IMR-90 (cell line): ENCODE data around the gene ISG20L2. TPM values are rescaled to one million over a fixed set of nuclear protein-coding genes. Genes with fewer than 3 reads are reported as not detected.

ENCODE experiments used
- ATAC-seq: fragments of 200-7000 bp; cut with Tn5 transposase; 2 replicates; pipeline ENCODE4 v1.9.1; 2020; ENCODE audit warnings: low read depth, mild to moderate bottlenecking, moderate library complexity
- BruUV-seq: library from RNA; stranded (reverse); fragments of 400-500 nt; replicated peaks from 2 replicates; lab custom pipeline; 2021; lab: Mats Ljungman, UMichigan
- CTCF ChIA-PET: fragments of 300-600 bp; formaldehyde crosslinking; extraction: SDS; loops from one replicate; lab custom pipeline; 2021; ENCODE audit warnings: antibody characterized with exemption; lab: Yijun Ruan, JAX
- POLR2A ChIA-PET: fragments of 300-600 bp; sonication (Branson Sonifier 250); formaldehyde crosslinking; loops from one replicate; lab custom pipeline; 2022; ENCODE audit warnings: antibody characterized with exemption; ENCODE audit not compliant: unreplicated experiment; lab: Charles Lee
- DNase-seq: peaks from one replicate; pipeline ENCODE4 v3.0.0; 2013
- H2AFZ ChIP-seq: replicated peaks from 2 replicates; pipeline ENCODE3; 2013; ENCODE audit warnings: low read length, mild to moderate bottlenecking; ENCODE audit not compliant: poor library complexity
- H2AK5ac ChIP-seq: 2 replicates; pipeline ENCODE4 v1.6.1; 2013; ENCODE audit warnings: low read depth, low read length, inconsistent platforms
- H2AK9ac ChIP-seq: replicated peaks from 2 replicates; pipeline ENCODE3; 2013; ENCODE audit warnings: mild to moderate bottlenecking, low read depth, low read length, moderate library complexity; ENCODE audit not compliant: poor library complexity
- H2BK120ac ChIP-seq: 2 replicates; pipeline ENCODE4 v1.6.1; 2013; ENCODE audit warnings: low read depth, low read length, inconsistent platforms
- H2BK15ac ChIP-seq: 3 replicates; pipeline ENCODE4 v1.6.1; 2013; ENCODE audit warnings: low read depth, low read length, inconsistent platforms
- H2BK20ac ChIP-seq: 2 replicates; pipeline ENCODE4 v1.6.1; 2013; ENCODE audit warnings: low read depth, mild to moderate bottlenecking, inconsistent platforms, low read length, moderate library complexity
- H2BK5ac ChIP-seq: 2 replicates; pipeline ENCODE4 v1.6.1; 2013; ENCODE audit warnings: mild to moderate bottlenecking, low read depth, low read length, inconsistent platforms; ENCODE audit not compliant: poor library complexity, severe bottlenecking
- H3K14ac ChIP-seq: replicated peaks from 2 replicates; pipeline ENCODE4 v1.6.1; 2013; ENCODE audit warnings: low read depth, low read length, inconsistent platforms
- H3K18ac ChIP-seq: 2 replicates; pipeline ENCODE4 v1.6.1; 2013; ENCODE audit warnings: low read depth, low read length, control low read depth
- H3K23ac ChIP-seq: 2 replicates; pipeline ENCODE4 v1.6.1; 2013; ENCODE audit warnings: low read depth, low read length, inconsistent platforms
- H3K27ac ChIP-seq: 2 replicates; pipeline ENCODE4 v1.5.1; 2013; ENCODE audit warnings: mild to moderate bottlenecking, control low read depth, low read length; ENCODE audit not compliant: insufficient read depth
- H3K27me3 ChIP-seq: 2 replicates; pipeline ENCODE4 v1.6.1; 2013; ENCODE audit warnings: low read length; ENCODE audit not compliant: control insufficient read depth, insufficient read depth
- H3K36me3 ChIP-seq: 2 replicates; pipeline ENCODE4 v1.6.1; 2013; ENCODE audit warnings: low read length, mixed read lengths; ENCODE audit not compliant: control insufficient read depth, insufficient read depth
- H3K4ac ChIP-seq: 2 replicates; pipeline ENCODE4 v1.6.1; 2013; ENCODE audit warnings: low read depth, low read length, inconsistent platforms
- H3K4me1 ChIP-seq: 2 replicates; pipeline ENCODE4 v1.6.1; 2013; ENCODE audit warnings: low read length, mixed read lengths; ENCODE audit not compliant: control insufficient read depth, insufficient read depth
- H3K4me2 ChIP-seq: 2 replicates; pipeline ENCODE4 v1.6.1; 2013; ENCODE audit warnings: low read depth, mild to moderate bottlenecking, control low read depth, low read length, moderate library complexity
- H3K4me3 ChIP-seq: 2 replicates; pipeline ENCODE4 v1.5.1; 2013; ENCODE audit warnings: low read depth, mild to moderate bottlenecking, control low read depth, low read length, moderate library complexity; ENCODE audit not compliant: insufficient read depth
- H3K56ac ChIP-seq: 2 replicates; pipeline ENCODE4 v1.6.1; 2013; ENCODE audit warnings: low read length, inconsistent platforms; ENCODE audit not compliant: insufficient read depth; ENCODE audit errors: extremely low read depth
- H3K79me1 ChIP-seq, 2 experiments: 2 replicates each; pipeline ENCODE4 v1.6.1; 2013; ENCODE audit warnings: low read length in 2 of 2, inconsistent platforms in 1 of 2, low read depth in 1 of 2
- H3K9ac ChIP-seq: 2 replicates; pipeline ENCODE4 v1.6.1; 2013; ENCODE audit warnings: low read depth, low read length, control low read depth
- H3K9me1 ChIP-seq: 2 replicates; pipeline ENCODE4 v1.6.1; 2013; ENCODE audit warnings: low read length, inconsistent platforms; ENCODE audit not compliant: insufficient read depth
- H3K9me3 ChIP-seq: 2 replicates; pipeline ENCODE4 v1.6.1; 2013; ENCODE audit warnings: low read length; ENCODE audit not compliant: control insufficient read depth, insufficient read depth
- H4K20me1 ChIP-seq: 2 replicates; pipeline ENCODE4 v1.6.1; 2013; ENCODE audit warnings: low read length, inconsistent platforms; ENCODE audit not compliant: insufficient read depth
- H4K5ac ChIP-seq: 2 replicates; pipeline ENCODE4 v1.6.1; 2013; ENCODE audit warnings: mild to moderate bottlenecking, low read depth, low read length, control low read depth
- H4K8ac ChIP-seq, 2 experiments: 2 replicates each; pipeline ENCODE4 v1.6.1; 2013; ENCODE audit warnings: low read depth in 2 of 2, low read length in 2 of 2, control low read depth in 1 of 2, inconsistent platforms in 1 of 2
- H4K91ac ChIP-seq: 2 replicates; pipeline ENCODE4 v1.6.1; 2013; ENCODE audit warnings: low read depth, low read length, inconsistent platforms; ENCODE audit not compliant: insufficient read depth
- CHD1 ChIP-seq: IDR thresholded peaks from 2 replicates; pipeline ENCODE4 v1.6.1; 2012; ENCODE audit warnings: low read depth, low read length, improper control_type of control experiment
- ELK1 ChIP-seq: fragments of 150-350 bp; IDR thresholded peaks from 2 replicates; pipeline ENCODE4 v1.6.1; 2016; ENCODE audit warnings: low read depth, mild to moderate bottlenecking, low read length, moderate library complexity, borderline replicate concordance
- FOS ChIP-seq: fragments of 150-350 bp; IDR thresholded peaks from 2 replicates; pipeline ENCODE4 v1.6.1; 2016; ENCODE audit warnings: low read depth, low read length
- MAZ ChIP-seq: IDR thresholded peaks from 2 replicates; pipeline ENCODE4 v1.6.1; 2012; ENCODE audit warnings: low read depth, mild to moderate bottlenecking, low read length, improper control_type of control experiment, moderate library complexity, borderline replicate concordance
- MXI1 ChIP-seq: IDR thresholded peaks from 2 replicates; pipeline ENCODE4 v1.6.1; 2012; ENCODE audit warnings: low read depth, mild to moderate bottlenecking, low read length, moderate library complexity, borderline replicate concordance
- NFE2L2 ChIP-seq: fragments of 150-350 bp; IDR thresholded peaks from 2 replicates; pipeline ENCODE4 v1.6.1; 2016; ENCODE audit warnings: low read depth, mild to moderate bottlenecking, low read length
- POLR2A ChIP-seq: IDR thresholded peaks from 2 replicates; pipeline ENCODE4 v1.6.1; 2012; ENCODE audit warnings: mild to moderate bottlenecking, low read depth, low read length
- RAD21 ChIP-seq: IDR thresholded peaks from 2 replicates; pipeline ENCODE4 v1.6.1; 2012; ENCODE audit warnings: low read length, improper control_type of control experiment
- RCOR1 ChIP-seq: IDR thresholded peaks from 2 replicates; pipeline ENCODE4 v1.6.1; 2012; ENCODE audit warnings: mild to moderate bottlenecking, low read length, improper control_type of control experiment; ENCODE audit not compliant: insufficient replicate concordance
- RFX5 ChIP-seq: IDR thresholded peaks from 2 replicates; pipeline ENCODE4 v1.8.0; 2012; ENCODE audit warnings: low read depth, mild to moderate bottlenecking, low read length, moderate library complexity
- SMC3 ChIP-seq: fragments of 150-350 bp; IDR thresholded peaks from 2 replicates; pipeline ENCODE4 v1.6.1; 2016; ENCODE audit warnings: low read depth, mild to moderate bottlenecking, antibody characterized with exemption, low read length, moderate library complexity
- USF2 ChIP-seq: fragments of 150-350 bp; IDR thresholded peaks from 2 replicates; pipeline ENCODE4 v1.6.1; 2017; ENCODE audit warnings: mild to moderate bottlenecking, antibody characterized with exemption, low read length, low read depth
- WGBS, 2 experiments: methylation state at CpG; one replicate each; pipeline versions ENCODE4 v1.1.5 to v1.1.7; 2013; ENCODE audit warnings: missing lambda C conversion rate in 2 of 2; ENCODE audit not compliant: insufficient read length in 1 of 2; ENCODE audit errors: extremely low coverage in 2 of 2; 5-methylcytosine and 5-hydroxymethylcytosine counted together
- dilution Hi-C: fragments of 300-500 bp; cut with HindIII; formaldehyde crosslinking; loops from one replicate; pipeline ENCODE4 v1.14.3; 2018; ENCODE audit warnings: low sequenced_read_pairs; ENCODE audit not compliant: unreplicated experiment
- in situ Hi-C: fragments of 300-500 bp; cut with MboI; formaldehyde crosslinking; loops from 3 replicates; pipeline ENCODE4 v1.14.3; 2019; ENCODE audit warnings: low sequenced_read_pairs, inconsistent platforms, mixed read lengths
- intact Hi-C: fragments of 100-400 bp; cut with micrococcal nuclease; formaldehyde crosslinking; loops from 2 replicates; pipeline ENCODE4 v1.10.0; 2022
- polyA plus RNA-seq, 3 experiments: library from polyadenylated mRNA; depleted of rRNA; stranded (reverse); fragments of >200 nt; gene quantifications; 2 replicates each; pipeline ENCODE4 v1.2.3, GENCODE V29; 2012; ENCODE audit warnings: low replicate concordance in 1 of 3
- total RNA-seq: library from RNA; depleted of rRNA; stranded (reverse); fragments of >200 nt; gene quantifications from 2 replicates; pipeline ENCODE4 v1.2.3, GENCODE V29; 2012
- TF ChIP-seq, protein P1 (sequence below): conservative IDR thresholded peaks from 2 replicates; pipeline ENCODE4 v1.5.1; 2012; ENCODE audit warnings: mild to moderate bottlenecking, low read depth, low read length, improper control_type of control experiment

The ISG20L2 gene
- total and polyA plus RNA-seq, 2 of the 4 experiments (the other 2 are of a cell fraction), result 17.0 to 27.3 TPM

- Histone ChIP-seq H3K9me1 (peaks cover 3% of the 10 kb centered on the region; the same call in 1 of the 2 replicates), H3K9ac (peak overlapping the region; percentile 85), H2AK5ac (peak overlapping the region; percentile 90), H3K36me3 (peaks cover 2% of the 10 kb centered on the region; the same call in 1 of the 2 replicates), H3K18ac (no peak overlapping the region; the same call in 1 of the 2 replicates), H3K4me3 (peak overlapping the region; percentile 71), H4K20me1 (peaks cover 39% of the 10 kb centered on the region), H2BK120ac (no peak overlapping the region), H4K5ac (peak overlapping the region; percentile 24), H2BK20ac (no peak overlapping the region), H2AK9ac (peak overlapping the region; percentile 97), H3K27me3 (no peaks in the 10 kb centered on the region), H3K9me3 (no peaks in the 10 kb centered on the region), H3K4me1 (peaks cover 5% of the 10 kb centered on the region), H4K91ac (peak overlapping the region; percentile 70), H2BK15ac (no peak overlapping the region), H3K23ac (peak overlapping the region; percentile 94), H4K8ac (peak overlapping the region; percentile 8 to 83), H3K14ac (peak overlapping the region; percentile 81), H3K4me2 (peak overlapping the region; percentile 93), H3K79me1 (peaks cover 10 to 57% of the 10 kb centered on the region in 2 experiments; a peak in 3 of 4 replicates), H3K27ac (peak overlapping the region; percentile 78), H2AFZ (peak overlapping the region; percentile 91), H3K56ac (peak overlapping the region; percentile 62), H3K4ac (peak overlapping the region; percentile 76), H2BK5ac (peak overlapping the region; percentile 71)
- in situ Hi-C loops (no loop called here), dilution Hi-C loops (no loop called here), intact Hi-C loops (loop anchor here (1.0 to 2.0 kb wide), 3 partner anchors 15 to 41 kb away; partner anchors contain the start of gene MRPL24)
- POLR2A ChIA-PET, result interaction anchor here (2.1 kb wide), 1 partner anchor 27 kb away, joined by 18 read pairs; the partner anchor contains the start of gene MRPL24
- CTCF ChIA-PET, result interaction anchor here (0.7 to 1.9 kb wide), 2 partner anchors 42 kb away, joined by 3 to 8 read pairs; no protein-coding TSS in a partner anchor
- BruUV-seq, result no TSS peak
- ATAC-seq (peak; percentile 4), DNase-seq (no peak)
- WGBS, 2 experiments, result no CpG with 5 or more reads among the region's 31 CpGs
- TF ChIP-seq MAZ (no peak), CHD1 (no peak), FOS (no peak), NFE2L2 (no peak), POLR2A (peak; percentile 21; the same call in 1 of the 2 replicates), ELK1 (no peak), SMC3 (no peak), RAD21 (no peak), RFX5 (no peak), RCOR1 (no peak), MXI1 (peak; percentile 72; the same call in 1 of the 2 replicates), USF2 (0 out of 2 replicates have a peak, but pooled peaks have one; percentile 16)
- TF ChIP-seq, protein P1, sequence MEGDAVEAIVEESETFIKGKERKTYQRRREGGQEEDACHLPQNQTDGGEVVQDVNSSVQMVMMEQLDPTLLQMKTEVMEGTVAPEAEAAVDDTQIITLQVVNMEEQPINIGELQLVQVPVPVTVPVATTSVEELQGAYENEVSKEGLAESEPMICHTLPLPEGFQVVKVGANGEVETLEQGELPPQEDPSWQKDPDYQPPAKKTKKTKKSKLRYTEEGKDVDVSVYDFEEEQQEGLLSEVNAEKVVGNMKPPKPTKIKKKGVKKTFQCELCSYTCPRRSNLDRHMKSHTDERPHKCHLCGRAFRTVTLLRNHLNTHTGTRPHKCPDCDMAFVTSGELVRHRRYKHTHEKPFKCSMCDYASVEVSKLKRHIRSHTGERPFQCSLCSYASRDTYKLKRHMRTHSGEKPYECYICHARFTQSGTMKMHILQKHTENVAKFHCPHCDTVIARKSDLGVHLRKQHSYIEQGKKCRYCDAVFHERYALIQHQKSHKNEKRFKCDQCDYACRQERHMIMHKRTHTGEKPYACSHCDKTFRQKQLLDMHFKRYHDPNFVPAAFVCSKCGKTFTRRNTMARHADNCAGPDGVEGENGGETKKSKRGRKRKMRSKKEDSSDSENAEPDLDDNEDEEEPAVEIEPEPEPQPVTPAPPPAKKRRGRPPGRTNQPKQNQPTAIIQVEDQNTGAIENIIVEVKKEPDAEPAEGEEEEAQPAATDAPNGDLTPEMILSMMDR, result no peak
Observed at GRCh38 chr1:156767879-156768604, 39.5 kb upstream of the ISG20L2 start.
